Body of pancreas (tissue), 4 donors: Measurements from ENCODE around the gene PLCB2. TPM values are rescaled to one million over a fixed set of nuclear protein-coding genes. Genes with fewer than 3 reads are reported as not detected.

Experiments
- ATAC-seq: fragments of 150-250 bp; one replicate; pipeline ENCODE4 v1.9.1; 2016
- DNase-seq, 4 donors: peaks; one replicate each; pipeline ENCODE4 v3.0.0-alpha.2; 2019
- H3K27ac ChIP-seq, 4 donors: fragments of 200-600 bp; sonication (generic); 1 replicate in 3 of 4; 2 replicates in 1 of 4; pipeline versions ENCODE4 v1.5.1 to v1.6.1; 2016 to 2019; ENCODE audit warnings: mild to moderate bottlenecking in 1 of 4, mixed read lengths in 1 of 4, moderate library complexity in 1 of 4
- H3K27me3 ChIP-seq, 2 donors: fragments of 200-600 bp; sonication (generic); one replicate each; pipeline ENCODE4 v1.6.0; 2016; ENCODE audit warnings: mild to moderate bottlenecking in 1 of 2
- H3K36me3 ChIP-seq, 2 donors: fragments of 200-600 bp; sonication (generic); replicated peaks in 1 of 2; 2 replicates each; pipeline ENCODE4 v1.5.1; 2016; ENCODE audit warnings: low read depth in 2 of 2; ENCODE audit not compliant: insufficient read depth in 1 of 2
- H3K4me1 ChIP-seq: fragments of 200-600 bp; sonication (generic); one replicate; pipeline ENCODE4 v1.6.0; 2016
- H3K4me3 ChIP-seq, 2 donors: fragments of 200-600 bp; sonication (generic); 1 replicate in 1 of 2; 2 replicates in 1 of 2; pipeline ENCODE4 v1.5.1; 2016 to 2019
- H3K9me3 ChIP-seq, 3 donors: fragments of 200-600 bp; sonication (generic); 1 replicate in 2 of 3; 2 replicates in 1 of 3; pipeline ENCODE4 v1.5.1; 2016
- POLR2A ChIP-seq, 3 donors: fragments of 450-650 bp; IDR thresholded peaks; one replicate each; pipeline ENCODE4 v1.6.1; 2016; ENCODE audit warnings: antibody characterized with exemption in 3 of 3, mild to moderate bottlenecking in 2 of 3
- WGBS, 2 donors: methylation state at CpG; one replicate each; pipeline ENCODE4 v1.1.5; 2017; 5-methylcytosine and 5-hydroxymethylcytosine counted together
- intact Hi-C: fragments of 100-400 bp; cut with DNase I; formaldehyde crosslinking; loops from one replicate; pipeline ENCODE4 v1.15.1; 2023
- total RNA-seq, 2 donors: library from RNA; depleted of rRNA; stranded (reverse); fragments of >200 nt; gene quantifications; one replicate each; pipeline ENCODE4 v1.1.0, GENCODE V29; 2016
- TF ChIP-seq, protein P1 (sequence below), 7 experiments: fragments of 450-650 bp in 4 of 7; fragments of 200-600 bp in 3 of 7; sonication (generic) in 3 of 7; IDR thresholded peaks; one replicate each; pipeline ENCODE4 v1.5.1; 2016 to 2019; ENCODE audit warnings: antibody characterized with exemption in 7 of 7

Gene PLCB2
- 1 to 10 TPM; 3.1 to 4.6 TPM for total RNA-seq

DNA sequence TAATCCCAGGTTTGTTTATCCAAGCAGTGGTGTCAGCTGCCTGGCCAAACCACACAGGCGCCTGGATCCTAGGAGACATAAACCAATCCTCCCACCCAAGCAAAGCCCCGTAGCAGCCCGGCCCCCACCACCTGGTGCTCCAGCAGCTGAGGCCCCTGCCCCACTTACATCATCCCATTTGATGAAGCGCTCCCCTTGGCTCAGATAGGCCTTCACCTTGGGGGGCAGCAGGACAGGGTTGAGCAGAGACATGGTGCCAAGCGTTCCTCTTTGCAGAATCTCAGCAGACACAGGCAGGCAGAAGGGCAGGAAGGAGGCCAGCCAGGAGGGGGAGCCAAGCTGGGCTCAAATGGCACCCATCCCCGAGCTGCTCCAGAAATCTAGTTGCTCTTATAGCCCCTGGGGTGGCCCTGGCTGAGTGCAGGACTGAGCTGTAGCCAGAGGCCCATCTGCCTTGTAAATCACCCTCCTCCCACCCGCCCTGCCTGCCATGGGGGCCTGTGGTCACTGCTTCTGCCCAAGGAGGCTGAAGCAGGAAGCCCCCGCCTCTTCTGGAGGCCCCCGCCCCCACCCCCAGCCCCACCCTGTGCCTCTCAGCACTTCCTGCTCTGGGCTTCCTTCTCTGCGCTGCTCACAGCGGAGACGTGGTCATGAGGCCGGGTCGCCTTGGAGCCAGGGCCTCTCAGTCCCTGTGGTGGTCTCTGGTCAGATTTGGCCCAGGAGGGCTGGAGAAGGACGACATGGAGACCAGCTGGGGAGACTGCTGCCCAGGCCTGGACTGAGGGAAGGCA lies at the start of gene PLCB2:
Gene PLCB2 (minus strand): TSS at position 515 of the 791 bp plus-strand sequence. CDS start 263 bp downstream, at position 252.
- WGBS, 2 donors = 70 to 78% methylated on average over 7 to 15 of the region's 15 CpGs
- TF ChIP-seq, protein P1, sequence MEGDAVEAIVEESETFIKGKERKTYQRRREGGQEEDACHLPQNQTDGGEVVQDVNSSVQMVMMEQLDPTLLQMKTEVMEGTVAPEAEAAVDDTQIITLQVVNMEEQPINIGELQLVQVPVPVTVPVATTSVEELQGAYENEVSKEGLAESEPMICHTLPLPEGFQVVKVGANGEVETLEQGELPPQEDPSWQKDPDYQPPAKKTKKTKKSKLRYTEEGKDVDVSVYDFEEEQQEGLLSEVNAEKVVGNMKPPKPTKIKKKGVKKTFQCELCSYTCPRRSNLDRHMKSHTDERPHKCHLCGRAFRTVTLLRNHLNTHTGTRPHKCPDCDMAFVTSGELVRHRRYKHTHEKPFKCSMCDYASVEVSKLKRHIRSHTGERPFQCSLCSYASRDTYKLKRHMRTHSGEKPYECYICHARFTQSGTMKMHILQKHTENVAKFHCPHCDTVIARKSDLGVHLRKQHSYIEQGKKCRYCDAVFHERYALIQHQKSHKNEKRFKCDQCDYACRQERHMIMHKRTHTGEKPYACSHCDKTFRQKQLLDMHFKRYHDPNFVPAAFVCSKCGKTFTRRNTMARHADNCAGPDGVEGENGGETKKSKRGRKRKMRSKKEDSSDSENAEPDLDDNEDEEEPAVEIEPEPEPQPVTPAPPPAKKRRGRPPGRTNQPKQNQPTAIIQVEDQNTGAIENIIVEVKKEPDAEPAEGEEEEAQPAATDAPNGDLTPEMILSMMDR (IDR thresholded peaks at IDR 0.05) = no peak
- TF ChIP-seq POLR2A (IDR thresholded peaks at IDR 0.05) = peak in 1 of 3 donors; percentile 43
- no peaks in the 10 kb centered on the region for H3K9me3 ChIP-seq
- no peaks in the 10 kb centered on the region for H3K27me3 ChIP-seq
- DNase-seq (peak in 1 of 4 donors; percentile 50), ATAC-seq (no peak)
- H3K4me3 ChIP-seq = no peak within 1 kb of the TSS
- intact Hi-C loops = no loop called here
- H3K4me1 ChIP-seq = peaks cover 4% of the 10 kb centered on the region
- peak within 1 kb of the TSS in 1 of 4 donors; percentile 62 for H3K27ac ChIP-seq
- H3K36me3 ChIP-seq = no peaks in the 10 kb centered on the region

- no peaks in the 10 kb centered on the region for H3K27me3 ChIP-seq
- no peak for ATAC-seq
- H3K36me3 ChIP-seq = no peaks in the 10 kb centered on the region
- intact Hi-C loops = no loop called here
- no peak for TF ChIP-seq POLR2A (IDR thresholded peaks at IDR 0.05)
- TF ChIP-seq, protein P1 (IDR thresholded peaks at IDR 0.05) = no peak
- H3K27ac ChIP-seq = no peak overlapping the region
- H3K9me3 ChIP-seq = no peaks in the 10 kb centered on the region
- H3K4me3 ChIP-seq = no peak overlapping the region
- no peak for DNase-seq
- H3K4me1 ChIP-seq = peaks cover 14% of the 10 kb centered on the region
- WGBS, 2 donors = 37 to 63% methylated on average over 1 of the region's 1 CpG
Observed at GRCh38 chr15:40357246-40357645, 49.5 kb upstream of the PLCB2 start.

- no peak for DNase-seq
- WGBS, 2 donors = 65 to 90% methylated on average over 2 to 4 of the region's 5 CpGs
- no peak for ATAC-seq
- intact Hi-C loops = no loop called here
- peaks cover 14% of the 10 kb centered on the region for H3K4me1 ChIP-seq
- H3K9me3 ChIP-seq = no peaks in the 10 kb centered on the region
- no peak overlapping the region for H3K27ac ChIP-seq
- no peaks in the 10 kb centered on the region for H3K27me3 ChIP-seq
- no peaks in the 10 kb centered on the region for H3K36me3 ChIP-seq
- no peak overlapping the region for H3K4me3 ChIP-seq
- TF ChIP-seq, protein P1 (IDR thresholded peaks at IDR 0.05) = no peak
- TF ChIP-seq POLR2A (IDR thresholded peaks at IDR 0.05) = no peak
Observed at GRCh38 chr15:40355976-40356585, 48.3 kb upstream of the PLCB2 start.

DNA sequence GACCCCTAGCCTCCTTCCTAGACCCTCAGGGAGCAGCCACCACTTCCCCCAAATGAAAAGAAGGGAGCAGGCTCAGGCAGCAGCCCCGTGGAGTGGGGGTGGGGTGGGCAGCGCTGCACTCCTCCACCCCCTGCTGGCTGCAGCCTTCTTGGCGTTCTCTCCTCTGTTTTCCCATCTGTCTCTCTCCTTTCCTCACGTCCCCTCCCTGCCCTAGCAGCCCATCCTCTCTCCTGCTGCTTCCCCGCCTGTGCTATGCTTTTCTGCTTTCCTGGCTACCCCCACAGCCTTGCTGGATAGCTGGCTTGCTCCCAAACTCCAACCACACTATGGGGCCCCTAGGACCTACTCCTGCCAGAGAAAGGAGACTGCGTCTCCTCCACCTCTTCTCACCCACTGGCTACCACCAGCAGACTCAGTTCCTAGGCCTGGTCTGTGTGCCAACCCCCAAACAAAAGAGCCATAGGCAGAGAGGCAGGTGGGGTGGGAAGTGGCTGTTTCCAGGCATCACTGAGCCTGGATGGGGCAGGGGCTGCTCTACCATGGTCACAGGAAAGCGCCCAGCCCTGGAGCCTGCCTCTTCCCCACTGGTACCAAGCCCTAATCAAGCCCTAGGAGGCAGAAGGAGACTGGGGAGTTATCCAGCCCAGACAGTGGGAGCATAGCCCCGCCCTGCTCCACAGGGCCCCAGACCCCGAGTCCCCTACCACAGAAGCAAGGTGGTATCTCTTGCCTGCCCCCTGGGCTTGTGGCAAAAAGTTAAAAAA lies 46.9 kb upstream of the PLCB2 start:
- intact Hi-C loops = loop anchor here (5.0 kb wide), 1 partner anchor 73 kb away; no protein-coding TSS in a partner anchor
- no peaks in the 10 kb centered on the region for H3K36me3 ChIP-seq
- TF ChIP-seq, protein P1 (IDR thresholded peaks at IDR 0.05) = peak in 1 of 7 experiments; percentile 24
- no peak for TF ChIP-seq POLR2A (IDR thresholded peaks at IDR 0.05)
- DNase-seq (no peak), ATAC-seq (no peak)
- no peaks in the 10 kb centered on the region for H3K27me3 ChIP-seq
- H3K4me1 ChIP-seq = peaks cover 14% of the 10 kb centered on the region
- H3K27ac ChIP-seq = no peak overlapping the region
- no peak overlapping the region for H3K4me3 ChIP-seq
- H3K9me3 ChIP-seq = no peaks in the 10 kb centered on the region
- 48 to 49% methylated on average over 9 of the region's 9 CpGs for WGBS, 2 donors
